Peyer's patch (tissue), 4 donors: ENCODE data around the gene GJB5. TPM values are rescaled to one million over a fixed set of nuclear protein-coding genes. Genes with fewer than 3 reads are reported as not detected.

Source experiments
- DNase-seq, 3 donors: peaks; one replicate each; pipeline ENCODE4 v3.0.0-alpha.2; 2017 to 2019
- H3K27ac ChIP-seq, 4 donors: fragments of 200-600 bp; sonication (generic); one replicate each; pipeline ENCODE4 v1.5.1; 2016 to 2019
- H3K27me3 ChIP-seq, 2 donors: fragments of 200-600 bp; sonication (generic); one replicate each; pipeline ENCODE4 v1.5.1; 2019
- H3K36me3 ChIP-seq, 3 donors: fragments of 200-600 bp; sonication (generic); one replicate each; pipeline ENCODE4 v1.5.1; 2016 to 2019
- H3K4me1 ChIP-seq, 4 donors: fragments of 200-600 bp; sonication (generic); one replicate each; pipeline ENCODE4 v1.5.1; 2016 to 2019
- H3K4me3 ChIP-seq, 4 donors: fragments of 200-600 bp; sonication (generic); 1 replicate in 3 of 4; 2 replicates in 1 of 4; pipeline ENCODE4 v1.5.1; 2016 to 2019; ENCODE audit warnings: mild to moderate bottlenecking in 1 of 4
- H3K9me3 ChIP-seq, 4 donors: fragments of 200-600 bp; sonication (generic); one replicate each; pipeline ENCODE4 v1.5.1; 2016 to 2019; ENCODE audit warnings: mild to moderate bottlenecking in 1 of 4
- CTCF ChIP-seq, 6 experiments: fragments of 450-650 bp in 4 of 6; fragments of 200-600 bp in 2 of 6; sonication (generic) in 1 of 6; IDR thresholded peaks; one replicate each; pipeline ENCODE4 v1.5.1; 2017 to 2019; ENCODE audit warnings: antibody characterized with exemption in 6 of 6, mild to moderate bottlenecking in 3 of 6, moderate library complexity in 1 of 6
- POLR2A ChIP-seq, 2 donors: fragments of 450-650 bp; IDR thresholded peaks; one replicate each; pipeline ENCODE4 v1.5.1; 2017; ENCODE audit warnings: antibody characterized with exemption in 2 of 2, mild to moderate bottlenecking in 2 of 2, moderate library complexity in 2 of 2
- total RNA-seq, 4 donors: library from RNA; depleted of rRNA; stranded (reverse); fragments of >200 nt; gene quantifications; one replicate each; pipeline ENCODE4 v1.1.0, GENCODE V29; 2016

GJB5 gene
- total RNA-seq, 4 donors from 2014 or later, result not detected

- peak overlapping the region in 1 of 4 donors; percentile 5 for H3K27ac ChIP-seq
- H3K4me1 ChIP-seq, result peaks cover 0 to 5% (median 0%) of the 10 kb centered on the region in 4 donors
- H3K36me3 ChIP-seq, result no peaks in the 10 kb centered on the region
- no peak for DNase-seq
- TF ChIP-seq POLR2A (IDR thresholded peaks at IDR 0.05) (no peak), CTCF (IDR thresholded peaks at IDR 0.05) (no peak)
- H3K9me3 ChIP-seq, result no peaks in the 10 kb centered on the region
- H3K4me3 ChIP-seq, result peak overlapping the region in 1 of 4 donors; percentile 42
- H3K27me3 ChIP-seq, result no peaks in the 10 kb centered on the region
These were observed 39.3 kb downstream of the GJB5 start for GRCh38 chr1:34794001-34794789.

- no peak for DNase-seq
- no peaks in the 10 kb centered on the region for H3K36me3 ChIP-seq
- no peaks in the 10 kb centered on the region for H3K27me3 ChIP-seq
- no peak for TF ChIP-seq POLR2A (IDR thresholded peaks at IDR 0.05)
- TF ChIP-seq CTCF (IDR thresholded peaks at IDR 0.05), result no peak
- H3K9me3 ChIP-seq, result no peaks in the 10 kb centered on the region
- H3K4me3 ChIP-seq, result peak overlapping the region in 1 of 4 donors; percentile 42
- H3K4me1 ChIP-seq, result peaks cover 0 to 5% (median 0%) of the 10 kb centered on the region in 4 donors
- H3K27ac ChIP-seq, result no peak overlapping the region
These were observed 39.9 kb downstream of the GJB5 start for GRCh38 chr1:34794790-34795180.

DNA sequence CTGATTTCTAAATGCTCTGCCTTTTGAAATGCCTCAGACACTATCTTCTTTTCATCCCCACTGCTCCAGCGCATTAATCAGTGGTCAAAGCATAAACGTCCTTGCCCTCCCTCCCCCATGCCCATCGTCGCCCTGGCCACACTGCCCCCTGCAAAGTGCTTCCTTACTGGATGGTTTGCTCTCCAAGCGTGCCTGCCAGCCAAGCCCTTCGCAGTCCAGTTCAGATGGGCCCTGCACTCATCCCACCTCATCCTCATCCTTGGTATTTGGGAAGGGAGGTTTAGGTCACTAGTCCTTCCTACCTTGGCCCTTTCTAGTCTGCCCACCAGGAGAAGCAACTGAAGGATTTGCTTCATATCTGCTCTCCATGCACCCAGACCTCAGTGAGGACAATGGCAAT, 41.1 kb downstream of the GJB5 start:
- no peak for DNase-seq
- H3K4me3 ChIP-seq, result peak overlapping the region in 1 of 4 donors; percentile 10
- no peak overlapping the region for H3K27ac ChIP-seq

GRCh38 chr1:34796990-34797389, 42.1 kb downstream of the GJB5 start:
- no peak overlapping the region for H3K4me3 ChIP-seq
- peaks cover 0 to 5% (median 0%) of the 10 kb centered on the region in 4 donors for H3K4me1 ChIP-seq
- no peak overlapping the region for H3K27ac ChIP-seq
- H3K36me3 ChIP-seq, result no peaks in the 10 kb centered on the region
- DNase-seq, result no peak
- no peaks in the 10 kb centered on the region for H3K27me3 ChIP-seq
- no peaks in the 10 kb centered on the region for H3K9me3 ChIP-seq
- TF ChIP-seq CTCF (IDR thresholded peaks at IDR 0.05), result no peak
- TF ChIP-seq POLR2A (IDR thresholded peaks at IDR 0.05), result no peak

More for the DNA sequence above, 41.1 kb downstream of the GJB5 start:
- no peak for TF ChIP-seq CTCF (IDR thresholded peaks at IDR 0.05)
- no peak for TF ChIP-seq POLR2A (IDR thresholded peaks at IDR 0.05)
- Histone ChIP-seq H3K36me3 (no peaks in the 10 kb centered on the region), H3K27me3 (no peaks in the 10 kb centered on the region), H3K9me3 (no peaks in the 10 kb centered on the region), H3K4me1 (peaks cover 0 to 5% (median 0%) of the 10 kb centered on the region in 4 donors)

DNA sequence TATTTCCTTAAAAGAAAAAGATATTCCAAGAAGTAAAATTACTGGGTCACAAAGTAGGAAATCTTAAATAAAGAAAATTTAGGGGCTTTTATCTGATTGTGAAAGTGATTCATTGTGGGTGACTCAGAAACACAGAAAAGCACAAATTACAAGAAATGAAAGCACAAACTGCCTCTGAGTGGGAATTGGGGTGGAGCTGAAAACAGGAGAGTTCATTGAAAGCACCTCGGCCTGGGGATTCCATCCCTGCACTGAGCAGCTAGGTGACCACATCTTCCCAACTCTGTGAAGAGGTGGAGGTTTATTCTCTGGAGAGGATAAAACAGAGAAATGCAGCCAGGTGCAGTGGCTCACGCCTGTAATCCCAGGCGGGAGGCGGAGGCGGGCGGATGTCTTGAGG, 45.4 kb downstream of the GJB5 start:
- H3K9me3 ChIP-seq, result no peaks in the 10 kb centered on the region
- H3K4me3 ChIP-seq, result no peak overlapping the region
- DNase-seq, result no peak
- TF ChIP-seq POLR2A (IDR thresholded peaks at IDR 0.05) (no peak), CTCF (IDR thresholded peaks at IDR 0.05) (no peak)
- no peaks in the 10 kb centered on the region for H3K36me3 ChIP-seq
- H3K4me1 ChIP-seq, result no peaks in the 10 kb centered on the region
- H3K27ac ChIP-seq, result no peak overlapping the region
- H3K27me3 ChIP-seq, result no peaks in the 10 kb centered on the region
